ENCODE results near the gene CRHR2.

- no peak for TF ChIP-seq CTCF (conservative IDR thresholded peaks at IDR 0.05; ENCODE audit: low read depth, low read length)
- TF ChIP-seq EZH2 (IDR thresholded peaks at IDR 0.05; ENCODE audit: borderline replicate concordance, low read depth, low read length, poor library complexity, severe bottlenecking), result no peak
These were observed 31.1 kb upstream of the CRHR2 start for GRCh38 chr7:30713392-30713791.

All from A673 (cell line).